ENCODE results near the gene XDH. TPM values are rescaled to one million over a fixed set of nuclear protein-coding genes. Genes with fewer than 3 reads are reported as not detected.

Gene XDH
- total and polyA plus RNA-seq, 9 of the 15 experiments (the other 6 are each of a cell fraction or from before 2014, with no cell fraction given) = 0.04 to 0.06 TPM; not detected in 7

DNA sequence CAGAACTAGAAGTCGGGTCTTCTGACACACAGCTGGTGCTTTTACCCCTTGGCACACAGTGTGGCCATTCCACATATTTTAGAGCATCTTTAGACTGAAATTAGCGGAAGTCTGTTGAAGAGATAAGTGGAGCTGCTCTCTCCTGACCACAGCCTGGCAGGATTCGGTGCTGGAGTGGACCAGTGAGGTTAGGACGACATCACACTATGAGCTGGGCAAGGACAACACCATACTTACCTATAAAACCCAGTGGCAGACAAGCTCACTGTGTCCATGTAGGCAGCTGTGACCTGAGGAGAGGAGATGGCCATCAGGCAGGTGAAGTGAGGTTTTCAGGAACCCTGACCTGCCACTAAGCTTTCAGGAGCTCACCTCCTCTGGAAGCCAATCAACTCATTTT is 70.1 kb downstream of the XDH start:
- no TSS peak for BruUV-seq (replicated peaks)
- DNase-seq (ENCODE audit: extremely low read depth in 1 of 4, low spot score in 3 of 4) = no peak
- no peak overlapping the region for H2AFZ ChIP-seq (ENCODE audit: low read depth, low read length)
- H3K79me2 ChIP-seq (ENCODE audit: control insufficient read depth, insufficient read depth, low read length) = no peaks in the 10 kb centered on the region
- no peaks in the 10 kb centered on the region for H3K9me1 ChIP-seq (ENCODE audit: control insufficient read depth, insufficient read depth, low read length)
- no peaks in the 10 kb centered on the region for H4K20me1 ChIP-seq (replicated peaks; ENCODE audit: control insufficient read depth, insufficient read depth, low read length)
- ChIA-PET POLR2A (interaction anchor here (0.7 kb wide), 2 partner anchors 25 to 445 kb away, joined by 3 read pairs; no protein-coding TSS in a partner anchor), CTCF (ENCODE audit: low intra/inter-chr PET ratio) (no interaction called here)
- H3K4me3 ChIP-seq = no peak overlapping the region
- H3K4me1 ChIP-seq (replicated peaks in 1 of 2; ENCODE audit: control insufficient read depth in 2 of 2, insufficient read depth in 2 of 2, low read length in 2 of 2) = no peaks in the 10 kb centered on the region
- no peak for TF ChIP-seq CHD1 (IDR thresholded peaks at IDR 0.05; ENCODE audit: low read length)
- no peak for TF ChIP-seq KAT2B (IDR thresholded peaks at IDR 0.05; ENCODE audit: low read depth, low read length)
- TF ChIP-seq KLF6 (CRISPR knock-in tag; IDR thresholded peaks at IDR 0.05; ENCODE audit: borderline replicate concordance) = no peak
- TF ChIP-seq CBX3 (IDR thresholded peaks at IDR 0.05; ENCODE audit: borderline replicate concordance in 1 of 2, low read length in 2 of 2) = no peak
- no peak for TF ChIP-seq FIP1L1 (IDR thresholded peaks at IDR 0.05; ENCODE audit: low read depth, low read length, poor library complexity, severe bottlenecking)
- no peak for TF ChIP-seq ZNF23 (CRISPR knock-in tag; IDR thresholded peaks at IDR 0.05)
- no peaks in the 10 kb centered on the region for H3K36me3 ChIP-seq (ENCODE audit: control insufficient read depth, insufficient read depth, low read length)
- ATAC-seq = no peak
- no peak overlapping the region for H3K9ac ChIP-seq (ENCODE audit: insufficient read depth in 1 of 2, low read depth in 2 of 2, low read length in 2 of 2)
- H3K27me3 ChIP-seq (ENCODE audit: control insufficient read depth in 2 of 2, insufficient read depth in 2 of 2, low read length in 2 of 2) = peaks cover 2 to 32% of the 10 kb centered on the region in 2 experiments; a peak in 2 of 5 replicates
- H3K9me3 ChIP-seq (replicated peaks; ENCODE audit: control insufficient read depth, insufficient read depth, low read depth, low read length) = no peaks in the 10 kb centered on the region
- in situ Hi-C loops (cut with MboI) = loop anchor here (25.0 kb wide), 1 partner anchor 1182 kb away; no protein-coding TSS in a partner anchor
- no peak overlapping the region for H3K4me2 ChIP-seq (ENCODE audit: insufficient read depth, low read length)
- FAIRE-seq = no peak
- H3K27ac ChIP-seq (ENCODE audit: extremely low read depth, low read depth, low read length) = no peak overlapping the region
- intact Hi-C loops (cut with micrococcal nuclease) = no loop called here
- WGBS (ENCODE audit: insufficient coverage, low coverage, missing lambda C conversion rate) = 7% methylated on average over 3 of the region's 4 CpGs

DNA sequence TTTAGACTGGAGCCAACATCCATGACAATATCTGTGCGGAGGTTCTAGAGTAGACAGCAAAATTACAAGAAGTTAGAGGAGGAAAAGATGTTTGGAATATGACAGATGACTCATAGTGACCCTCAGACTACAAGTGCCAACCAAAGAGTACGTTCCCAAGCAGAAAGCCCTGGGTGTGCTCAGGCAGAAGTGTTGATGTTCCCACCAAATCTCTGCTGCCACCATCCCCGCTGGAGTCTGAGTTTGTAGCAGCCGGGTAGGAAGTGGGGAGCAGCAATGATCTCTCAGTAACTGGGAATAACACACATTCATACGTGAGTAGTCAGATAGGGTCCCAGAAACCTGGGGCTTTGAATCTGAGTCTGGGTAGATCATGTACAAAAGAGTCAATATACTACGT is 73.2 kb downstream of the XDH start:
- no peak for FAIRE-seq
- no peak overlapping the region for H3K4me3 ChIP-seq
- TF ChIP-seq, protein P1, sequence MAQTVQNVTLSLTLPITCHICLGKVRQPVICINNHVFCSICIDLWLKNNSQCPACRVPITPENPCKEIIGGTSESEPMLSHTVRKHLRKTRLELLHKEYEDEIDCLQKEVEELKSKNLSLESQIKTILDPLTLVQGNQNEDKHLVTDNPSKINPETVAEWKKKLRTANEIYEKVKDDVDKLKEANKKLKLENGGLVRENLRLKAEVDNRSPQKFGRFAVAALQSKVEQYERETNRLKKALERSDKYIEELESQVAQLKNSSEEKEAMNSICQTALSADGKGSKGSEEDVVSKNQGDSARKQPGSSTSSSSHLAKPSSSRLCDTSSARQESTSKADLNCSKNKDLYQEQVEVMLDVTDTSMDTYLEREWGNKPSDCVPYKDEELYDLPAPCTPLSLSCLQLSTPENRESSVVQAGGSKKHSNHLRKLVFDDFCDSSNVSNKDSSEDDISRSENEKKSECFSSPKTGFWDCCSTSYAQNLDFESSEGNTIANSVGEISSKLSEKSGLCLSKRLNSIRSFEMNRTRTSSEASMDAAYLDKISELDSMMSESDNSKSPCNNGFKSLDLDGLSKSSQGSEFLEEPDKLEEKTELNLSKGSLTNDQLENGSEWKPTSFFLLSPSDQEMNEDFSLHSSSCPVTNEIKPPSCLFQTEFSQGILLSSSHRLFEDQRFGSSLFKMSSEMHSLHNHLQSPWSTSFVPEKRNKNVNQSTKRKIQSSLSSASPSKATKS (CRISPR knock-in tag; IDR thresholded peaks at IDR 0.05) = no peak
- TF ChIP-seq ZNF507 (tag; conservative IDR thresholded peaks at IDR 0.05) = no peak
- no peak for TF ChIP-seq RBFOX2 (IDR thresholded peaks at IDR 0.05; ENCODE audit: low read depth, low read length)
- TF ChIP-seq, protein P2, sequence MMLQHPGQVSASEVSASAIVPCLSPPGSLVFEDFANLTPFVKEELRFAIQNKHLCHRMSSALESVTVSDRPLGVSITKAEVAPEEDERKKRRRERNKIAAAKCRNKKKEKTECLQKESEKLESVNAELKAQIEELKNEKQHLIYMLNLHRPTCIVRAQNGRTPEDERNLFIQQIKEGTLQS (IDR thresholded peaks at IDR 0.05) = no peak
- TF ChIP-seq, protein P2 (CRISPR knock-in tag; conservative IDR thresholded peaks at IDR 0.05) = no peak
- TF ChIP-seq, protein P3, sequence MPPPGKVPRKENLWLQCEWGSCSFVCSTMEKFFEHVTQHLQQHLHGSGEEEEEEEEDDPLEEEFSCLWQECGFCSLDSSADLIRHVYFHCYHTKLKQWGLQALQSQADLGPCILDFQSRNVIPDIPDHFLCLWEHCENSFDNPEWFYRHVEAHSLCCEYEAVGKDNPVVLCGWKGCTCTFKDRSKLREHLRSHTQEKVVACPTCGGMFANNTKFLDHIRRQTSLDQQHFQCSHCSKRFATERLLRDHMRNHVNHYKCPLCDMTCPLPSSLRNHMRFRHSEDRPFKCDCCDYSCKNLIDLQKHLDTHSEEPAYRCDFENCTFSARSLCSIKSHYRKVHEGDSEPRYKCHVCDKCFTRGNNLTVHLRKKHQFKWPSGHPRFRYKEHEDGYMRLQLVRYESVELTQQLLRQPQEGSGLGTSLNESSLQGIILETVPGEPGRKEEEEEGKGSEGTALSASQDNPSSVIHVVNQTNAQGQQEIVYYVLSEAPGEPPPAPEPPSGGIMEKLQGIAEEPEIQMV (tag; conservative IDR thresholded peaks at IDR 0.05; ENCODE audit: low read depth) = no peak

More for the DNA sequence above, 73.2 kb downstream of the XDH start:
- Histone ChIP-seq H3K36me3 (ENCODE audit: control insufficient read depth, insufficient read depth, low read length) (no peaks in the 10 kb centered on the region), H3K9me1 (ENCODE audit: control insufficient read depth, insufficient read depth, low read length) (no peaks in the 10 kb centered on the region), H3K4me1 (replicated peaks in 1 of 2; ENCODE audit: control insufficient read depth in 2 of 2, insufficient read depth in 2 of 2, low read length in 2 of 2) (no peaks in the 10 kb centered on the region), H3K9ac (ENCODE audit: insufficient read depth in 1 of 2, low read depth in 2 of 2, low read length in 2 of 2) (no peak overlapping the region), H3K27me3 (ENCODE audit: control insufficient read depth in 2 of 2, insufficient read depth in 2 of 2, low read length in 2 of 2) (peaks cover 3 to 26% of the 10 kb centered on the region in 2 experiments; a peak in 3 of 5 replicates), H3K9me3 (replicated peaks; ENCODE audit: control insufficient read depth, insufficient read depth, low read depth, low read length) (no peaks in the 10 kb centered on the region), H3K27ac (ENCODE audit: extremely low read depth, low read depth, low read length) (no peak overlapping the region), H2AFZ (ENCODE audit: low read depth, low read length) (no peak overlapping the region), H3K4me2 (ENCODE audit: insufficient read depth, low read length) (no peak overlapping the region), H3K79me2 (ENCODE audit: control insufficient read depth, insufficient read depth, low read length) (no peaks in the 10 kb centered on the region), H4K20me1 (replicated peaks; ENCODE audit: control insufficient read depth, insufficient read depth, low read length) (no peaks in the 10 kb centered on the region)
- CTCF ChIA-PET (ENCODE audit: low intra/inter-chr PET ratio) = no interaction called here
- POLR2A ChIA-PET = no interaction called here
- no peak for ATAC-seq
- intact Hi-C loops (cut with micrococcal nuclease) = no loop called here
- no peak for DNase-seq (ENCODE audit: extremely low read depth in 1 of 4, low spot score in 3 of 4)
- in situ Hi-C loops (cut with MboI) = loop anchor here (25.0 kb wide), 1 partner anchor 1179 kb away; no protein-coding TSS in a partner anchor
- WGBS (ENCODE audit: insufficient coverage, low coverage, missing lambda C conversion rate) = 2% methylated on average over 6 of the region's 6 CpGs
- no TSS peak for BruUV-seq (replicated peaks)

Measured in K562 (cell line).